IMR-90 (cell line): ENCODE results near the gene EGLN1. TPM values are rescaled to one million over a fixed set of nuclear protein-coding genes. Genes with fewer than 3 reads are reported as not detected.

Source experiments
- ATAC-seq: fragments of 200-7000 bp; cut with Tn5 transposase; 2 replicates; pipeline ENCODE4 v1.9.1; 2020; ENCODE audit warnings: low read depth, mild to moderate bottlenecking, moderate library complexity
- BruUV-seq: library from RNA; stranded (reverse); fragments of 400-500 nt; replicated peaks from 2 replicates; lab custom pipeline; 2021; lab: Mats Ljungman, UMichigan
- CTCF ChIA-PET: fragments of 300-600 bp; formaldehyde crosslinking; extraction: SDS; loops from one replicate; lab custom pipeline; 2021; ENCODE audit warnings: antibody characterized with exemption; lab: Yijun Ruan, JAX
- POLR2A ChIA-PET: fragments of 300-600 bp; sonication (Branson Sonifier 250); formaldehyde crosslinking; loops from one replicate; lab custom pipeline; 2022; ENCODE audit warnings: antibody characterized with exemption; ENCODE audit not compliant: unreplicated experiment; lab: Charles Lee
- DNase-seq: peaks from one replicate; pipeline ENCODE4 v3.0.0; 2013
- H2AFZ ChIP-seq: replicated peaks from 2 replicates; pipeline ENCODE3; 2013; ENCODE audit warnings: low read length, mild to moderate bottlenecking; ENCODE audit not compliant: poor library complexity
- H2AK5ac ChIP-seq: 2 replicates; pipeline ENCODE4 v1.6.1; 2013; ENCODE audit warnings: low read depth, low read length, inconsistent platforms
- H2AK9ac ChIP-seq: replicated peaks from 2 replicates; pipeline ENCODE3; 2013; ENCODE audit warnings: mild to moderate bottlenecking, low read depth, low read length, moderate library complexity; ENCODE audit not compliant: poor library complexity
- H2BK120ac ChIP-seq: 2 replicates; pipeline ENCODE4 v1.6.1; 2013; ENCODE audit warnings: low read depth, low read length, inconsistent platforms
- H2BK15ac ChIP-seq: 3 replicates; pipeline ENCODE4 v1.6.1; 2013; ENCODE audit warnings: low read depth, low read length, inconsistent platforms
- H2BK20ac ChIP-seq: 2 replicates; pipeline ENCODE4 v1.6.1; 2013; ENCODE audit warnings: low read depth, mild to moderate bottlenecking, inconsistent platforms, low read length, moderate library complexity
- H2BK5ac ChIP-seq: 2 replicates; pipeline ENCODE4 v1.6.1; 2013; ENCODE audit warnings: mild to moderate bottlenecking, low read depth, low read length, inconsistent platforms; ENCODE audit not compliant: poor library complexity, severe bottlenecking
- H3K14ac ChIP-seq: replicated peaks from 2 replicates; pipeline ENCODE4 v1.6.1; 2013; ENCODE audit warnings: low read depth, low read length, inconsistent platforms
- H3K18ac ChIP-seq: 2 replicates; pipeline ENCODE4 v1.6.1; 2013; ENCODE audit warnings: low read depth, low read length, control low read depth
- H3K23ac ChIP-seq: 2 replicates; pipeline ENCODE4 v1.6.1; 2013; ENCODE audit warnings: low read depth, low read length, inconsistent platforms
- H3K27ac ChIP-seq: 2 replicates; pipeline ENCODE4 v1.5.1; 2013; ENCODE audit warnings: mild to moderate bottlenecking, control low read depth, low read length; ENCODE audit not compliant: insufficient read depth
- H3K27me3 ChIP-seq: 2 replicates; pipeline ENCODE4 v1.6.1; 2013; ENCODE audit warnings: low read length; ENCODE audit not compliant: control insufficient read depth, insufficient read depth
- H3K36me3 ChIP-seq: 2 replicates; pipeline ENCODE4 v1.6.1; 2013; ENCODE audit warnings: low read length, mixed read lengths; ENCODE audit not compliant: control insufficient read depth, insufficient read depth
- H3K4ac ChIP-seq: 2 replicates; pipeline ENCODE4 v1.6.1; 2013; ENCODE audit warnings: low read depth, low read length, inconsistent platforms
- H3K4me1 ChIP-seq: 2 replicates; pipeline ENCODE4 v1.6.1; 2013; ENCODE audit warnings: low read length, mixed read lengths; ENCODE audit not compliant: control insufficient read depth, insufficient read depth
- H3K4me2 ChIP-seq: 2 replicates; pipeline ENCODE4 v1.6.1; 2013; ENCODE audit warnings: low read depth, mild to moderate bottlenecking, control low read depth, low read length, moderate library complexity
- H3K4me3 ChIP-seq: 2 replicates; pipeline ENCODE4 v1.5.1; 2013; ENCODE audit warnings: low read depth, mild to moderate bottlenecking, control low read depth, low read length, moderate library complexity; ENCODE audit not compliant: insufficient read depth
- H3K56ac ChIP-seq: 2 replicates; pipeline ENCODE4 v1.6.1; 2013; ENCODE audit warnings: low read length, inconsistent platforms; ENCODE audit not compliant: insufficient read depth; ENCODE audit errors: extremely low read depth
- H3K79me1 ChIP-seq, 2 experiments: 2 replicates each; pipeline ENCODE4 v1.6.1; 2013; ENCODE audit warnings: low read length in 2 of 2, inconsistent platforms in 1 of 2, low read depth in 1 of 2
- H3K9ac ChIP-seq: 2 replicates; pipeline ENCODE4 v1.6.1; 2013; ENCODE audit warnings: low read depth, low read length, control low read depth
- H3K9me1 ChIP-seq: 2 replicates; pipeline ENCODE4 v1.6.1; 2013; ENCODE audit warnings: low read length, inconsistent platforms; ENCODE audit not compliant: insufficient read depth
- H3K9me3 ChIP-seq: 2 replicates; pipeline ENCODE4 v1.6.1; 2013; ENCODE audit warnings: low read length; ENCODE audit not compliant: control insufficient read depth, insufficient read depth
- H4K20me1 ChIP-seq: 2 replicates; pipeline ENCODE4 v1.6.1; 2013; ENCODE audit warnings: low read length, inconsistent platforms; ENCODE audit not compliant: insufficient read depth
- H4K5ac ChIP-seq: 2 replicates; pipeline ENCODE4 v1.6.1; 2013; ENCODE audit warnings: mild to moderate bottlenecking, low read depth, low read length, control low read depth
- H4K8ac ChIP-seq, 2 experiments: 2 replicates each; pipeline ENCODE4 v1.6.1; 2013; ENCODE audit warnings: low read depth in 2 of 2, low read length in 2 of 2, control low read depth in 1 of 2, inconsistent platforms in 1 of 2
- H4K91ac ChIP-seq: 2 replicates; pipeline ENCODE4 v1.6.1; 2013; ENCODE audit warnings: low read depth, low read length, inconsistent platforms; ENCODE audit not compliant: insufficient read depth
- BHLHE40 ChIP-seq: fragments of 150-350 bp; IDR thresholded peaks from 2 replicates; pipeline ENCODE4 v1.6.1; 2016; ENCODE audit warnings: mild to moderate bottlenecking, low read depth, low read length
- CEBPB ChIP-seq: IDR thresholded peaks from 2 replicates; pipeline ENCODE4 v1.6.1; 2012; ENCODE audit warnings: low read depth, low read length, improper control_type of control experiment
- ELK1 ChIP-seq: fragments of 150-350 bp; IDR thresholded peaks from 2 replicates; pipeline ENCODE4 v1.6.1; 2016; ENCODE audit warnings: low read depth, mild to moderate bottlenecking, low read length, moderate library complexity, borderline replicate concordance
- MAFK ChIP-seq: IDR thresholded peaks from 2 replicates; pipeline ENCODE4 v1.6.1; 2012; ENCODE audit warnings: low read depth, low read length, improper control_type of control experiment
- POLR2A ChIP-seq: IDR thresholded peaks from 2 replicates; pipeline ENCODE4 v1.6.1; 2012; ENCODE audit warnings: mild to moderate bottlenecking, low read depth, low read length
- RCOR1 ChIP-seq: IDR thresholded peaks from 2 replicates; pipeline ENCODE4 v1.6.1; 2012; ENCODE audit warnings: mild to moderate bottlenecking, low read length, improper control_type of control experiment; ENCODE audit not compliant: insufficient replicate concordance
- SMC3 ChIP-seq: fragments of 150-350 bp; IDR thresholded peaks from 2 replicates; pipeline ENCODE4 v1.6.1; 2016; ENCODE audit warnings: low read depth, mild to moderate bottlenecking, antibody characterized with exemption, low read length, moderate library complexity
- WGBS, 2 experiments: methylation state at CpG; one replicate each; pipeline versions ENCODE4 v1.1.5 to v1.1.7; 2013; ENCODE audit warnings: missing lambda C conversion rate in 2 of 2; ENCODE audit not compliant: insufficient read length in 1 of 2; ENCODE audit errors: extremely low coverage in 2 of 2; 5-methylcytosine and 5-hydroxymethylcytosine counted together
- dilution Hi-C: fragments of 300-500 bp; cut with HindIII; formaldehyde crosslinking; loops from one replicate; pipeline ENCODE4 v1.14.3; 2018; ENCODE audit warnings: low sequenced_read_pairs; ENCODE audit not compliant: unreplicated experiment
- in situ Hi-C: fragments of 300-500 bp; cut with MboI; formaldehyde crosslinking; loops from 3 replicates; pipeline ENCODE4 v1.14.3; 2019; ENCODE audit warnings: low sequenced_read_pairs, inconsistent platforms, mixed read lengths
- intact Hi-C: fragments of 100-400 bp; cut with micrococcal nuclease; formaldehyde crosslinking; loops from 2 replicates; pipeline ENCODE4 v1.10.0; 2022
- polyA plus RNA-seq, 3 experiments: library from polyadenylated mRNA; depleted of rRNA; stranded (reverse); fragments of >200 nt; gene quantifications; 2 replicates each; pipeline ENCODE4 v1.2.3, GENCODE V29; 2012; ENCODE audit warnings: low replicate concordance in 1 of 3
- total RNA-seq: library from RNA; depleted of rRNA; stranded (reverse); fragments of >200 nt; gene quantifications from 2 replicates; pipeline ENCODE4 v1.2.3, GENCODE V29; 2012

The EGLN1 gene
- total and polyA plus RNA-seq, 2 of the 4 experiments (the other 2 are of a cell fraction) = 25.7 to 26.9 TPM

- Histone ChIP-seq H3K23ac (no peak overlapping the region), H3K14ac (no peak overlapping the region), H4K5ac (no peak overlapping the region), H2AK9ac (no peak overlapping the region), H4K20me1 (no peaks in the 10 kb centered on the region), H3K4me3 (no peak overlapping the region), H2BK15ac (no peak overlapping the region), H2AK5ac (no peak overlapping the region), H2BK5ac (no peak overlapping the region), H4K8ac (no peak overlapping the region), H3K9ac (no peak overlapping the region), H3K36me3 (no peaks in the 10 kb centered on the region), H3K9me1 (no peaks in the 10 kb centered on the region), H3K9me3 (no peaks in the 10 kb centered on the region; the same call in 1 of the 2 replicates), H3K56ac (no peak overlapping the region), H2AFZ (no peak overlapping the region), H2BK120ac (no peak overlapping the region), H2BK20ac (no peak overlapping the region), H4K91ac (no peak overlapping the region), H3K27me3 (no peaks in the 10 kb centered on the region), H3K18ac (no peak overlapping the region), H3K79me1 (no peaks in the 10 kb centered on the region), H3K27ac (no peak overlapping the region), H3K4me1 (no peaks in the 10 kb centered on the region), H3K4me2 (no peak overlapping the region), H3K4ac (no peak overlapping the region)
- TF ChIP-seq MAFK = no peak
- TF ChIP-seq RCOR1 = no peak
- no peak for TF ChIP-seq POLR2A
- no peak for TF ChIP-seq ELK1
- TF ChIP-seq CEBPB = no peak
- no peak for TF ChIP-seq BHLHE40
- no peak for TF ChIP-seq SMC3
- in situ Hi-C loops (no loop called here), dilution Hi-C loops (no loop called here), intact Hi-C loops (no loop called here)
- DNase-seq = no peak
- ChIA-PET POLR2A (no interaction called here), CTCF (interaction anchor here (0.6 kb wide), 1 partner anchor 213 kb away, joined by 5 read pairs; no protein-coding TSS in a partner anchor)
- no TSS peak for BruUV-seq
- WGBS, 2 experiments = 87% methylated on average over 5 of the region's 9 CpGs; no CpG with 5 or more reads in 1 of the 2 experiments
- ATAC-seq = no peak
These were observed 103.0 kb downstream of the EGLN1 start for GRCh38 chr1:231319080-231319479.
